GM12878 (cell line): ENCODE data around the gene EZH2. TPM values are rescaled to one million over a fixed set of nuclear protein-coding genes. Genes with fewer than 3 reads are reported as not detected.

Source experiments
- ATAC-seq: fragments of 200-7000 bp; cut with Tn5 transposase; 3 replicates; pipeline ENCODE4 v1.9.1; 2020; ENCODE audit warnings: mild to moderate bottlenecking, moderate library complexity
- BruUV-seq: library from RNA; stranded (reverse); fragments of 400-500 nt; replicated peaks from 2 replicates; lab custom pipeline; 2021; lab: Mats Ljungman, UMichigan
- CTCF ChIA-PET: fragments of 300-600 bp; sonication (Branson Sonifier 250); formaldehyde crosslinking; extraction: SDS; loops from one replicate; lab custom pipeline; 2021; ENCODE audit warnings: inconsistent platforms; lab: Yijun Ruan, JAX
- POLR2A ChIA-PET: fragments of 350-600 bp; formaldehyde crosslinking; extraction: SDS; loops from one replicate; lab custom pipeline; 2021; ENCODE audit warnings: inconsistent platforms; lab: Charles Lee
- RAD21 ChIA-PET: fragments of 300-600 bp; sonication (Branson Sonifier 250); formaldehyde crosslinking; loops from one replicate; lab custom pipeline; 2023; ENCODE audit warnings: antibody characterized with exemption; ENCODE audit not compliant: unreplicated experiment; lab: Charles Lee
- SMC1A ChIA-PET: fragments of 300-600 bp; sonication (Branson Sonifier 250); formaldehyde crosslinking; loops from one replicate; lab custom pipeline; 2023; ENCODE audit not compliant: unreplicated experiment, uncharacterized antibody; lab: Charles Lee
- DNase-seq: peaks from one replicate; pipeline ENCODE4 v3.0.0-alpha.2; 2011; ENCODE audit warnings: low read depth, low spot score
- FAIRE-seq: peaks from 3 replicates; lab custom pipeline; 2011; peaks lifted over from hg19 to GRCh38; lab: Jason Lieb, UNC
- H2AFZ ChIP-seq: 2 replicates; pipeline ENCODE4 v1.6.0; 2011; ENCODE audit warnings: low read depth, low read length, control low read depth; ENCODE audit not compliant: control insufficient read depth
- H3K27ac ChIP-seq: 2 replicates; pipeline ENCODE4 v1.5.1; 2011; ENCODE audit warnings: control low read depth; ENCODE audit not compliant: control insufficient read depth, insufficient read depth
- H3K27me3 ChIP-seq, 2 experiments: replicated peaks in 1 of 2; 2 replicates each; pipeline versions ENCODE4 v1.6.0 to v1.6.1; 2011; ENCODE audit warnings: low read length in 1 of 2; ENCODE audit not compliant: control insufficient read depth in 2 of 2, insufficient read depth in 2 of 2
- H3K36me3 ChIP-seq, 2 experiments: 2 replicates each; pipeline ENCODE4 v1.5.1; 2011; ENCODE audit warnings: low read length in 1 of 2; ENCODE audit not compliant: control insufficient read depth in 2 of 2, insufficient read depth in 2 of 2
- H3K4me1 ChIP-seq: 2 replicates; pipeline ENCODE4 v1.6.1; 2011; ENCODE audit warnings: mild to moderate bottlenecking, low read length, moderate library complexity, mixed read lengths; ENCODE audit not compliant: control insufficient read depth, insufficient read depth
- H3K4me2 ChIP-seq: 2 replicates; pipeline ENCODE4 v1.6.0; 2011; ENCODE audit warnings: control low read depth; ENCODE audit not compliant: control insufficient read depth, insufficient read depth
- H3K4me3 ChIP-seq: fragments of 200-600 bp; sonication (generic); 2 replicates; pipeline ENCODE4 v1.5.1; 2016
- H3K79me2 ChIP-seq: 2 replicates; pipeline ENCODE4 v1.6.0; 2011; ENCODE audit warnings: low read length; ENCODE audit not compliant: control insufficient read depth, insufficient read depth
- H3K9ac ChIP-seq: 2 replicates; pipeline ENCODE4 v1.8.0; 2011; ENCODE audit warnings: low read length, control low read depth, mixed read lengths; ENCODE audit not compliant: control insufficient read depth, insufficient read depth
- H3K9me3 ChIP-seq: replicated peaks from 3 replicates; pipeline ENCODE4 v1.5.1; 2011; ENCODE audit warnings: mild to moderate bottlenecking, low read length; ENCODE audit not compliant: control insufficient read depth, insufficient read depth
- H4K20me1 ChIP-seq: 2 replicates; pipeline ENCODE4 v1.6.0; 2011; ENCODE audit not compliant: control insufficient read depth, insufficient read depth
- BCL3 ChIP-seq: IDR thresholded peaks from 2 replicates; pipeline ENCODE4 v1.6.1; 2011; ENCODE audit warnings: borderline replicate concordance, low read depth, mild to moderate bottlenecking, moderate library complexity, low read length; ENCODE audit not compliant: insufficient read depth, poor library complexity, severe bottlenecking
- CREB1 ChIP-seq: IDR thresholded peaks from 2 replicates; pipeline ENCODE4 v1.6.1; 2012; ENCODE audit warnings: low read depth, mild to moderate bottlenecking, inconsistent platforms
- EP300 ChIP-seq, 2 experiments: fragments of 150-350 bp in 1 of 2; IDR thresholded peaks; 2 replicates each; pipeline ENCODE4 v1.6.1; 2011 to 2012; ENCODE audit warnings: low read depth in 2 of 2, low read length in 2 of 2, borderline replicate concordance in 1 of 2, improper control_type of control experiment in 1 of 2, inconsistent platforms in 1 of 2; ENCODE audit not compliant: control insufficient read depth in 1 of 2
- ETV6 ChIP-seq, 2 experiments: fragments of 450-650 bp in 1 of 2; IDR thresholded peaks in 1 of 2; conservative IDR thresholded peaks in 1 of 2; 2 replicates each; pipeline ENCODE4 v1.6.1; 2014; ENCODE audit warnings: antibody characterized with exemption in 1 of 2, borderline replicate concordance in 1 of 2, low read depth in 1 of 2, mild to moderate bottlenecking in 1 of 2, moderate library complexity in 1 of 2
- IRF3 ChIP-seq: fragments of 450-650 bp; IDR thresholded peaks from 2 replicates; pipeline ENCODE4 v1.6.1; 2014; ENCODE audit warnings: mild to moderate bottlenecking
- JUND ChIP-seq: IDR thresholded peaks from 2 replicates; pipeline ENCODE4 v1.6.1; 2012; ENCODE audit warnings: low read depth, mild to moderate bottlenecking, low read length, improper control_type of control experiment, moderate library complexity
- LARP7 ChIP-seq: fragments of 450-650 bp; IDR thresholded peaks from 2 replicates; pipeline ENCODE4 v1.6.1; 2017; ENCODE audit warnings: mild to moderate bottlenecking
- MTA2 ChIP-seq: fragments of 450-650 bp; IDR thresholded peaks from 2 replicates; pipeline ENCODE4 v1.6.1; 2016; ENCODE audit warnings: low read depth, mild to moderate bottlenecking, moderate library complexity
- SIN3A ChIP-seq: IDR thresholded peaks from 2 replicates; pipeline ENCODE4 v1.6.1; 2012; ENCODE audit warnings: low read depth, low read length, improper control_type of control experiment
- SMARCA5 ChIP-seq: fragments of 450-650 bp; IDR thresholded peaks from 2 replicates; pipeline ENCODE4 v1.6.1; 2017; ENCODE audit warnings: mild to moderate bottlenecking
- SPI1 ChIP-seq: IDR thresholded peaks from 2 replicates; pipeline ENCODE4 v1.6.1; 2011; ENCODE audit warnings: low read depth, mild to moderate bottlenecking, low read length, moderate library complexity, borderline replicate concordance; ENCODE audit not compliant: insufficient read depth
- SRF ChIP-seq, 2 experiments: IDR thresholded peaks; 2 replicates each; pipeline ENCODE4 v1.6.1; 2011; ENCODE audit warnings: low read depth in 2 of 2, low read length in 2 of 2, mild to moderate bottlenecking in 1 of 2, moderate library complexity in 1 of 2
- STAT3 ChIP-seq: IDR thresholded peaks from 2 replicates; pipeline ENCODE4 v1.6.1; 2011; ENCODE audit warnings: low read depth, low read length, improper control_type of control experiment
- TCF12 ChIP-seq: IDR thresholded peaks from 2 replicates; pipeline ENCODE4 v1.6.1; 2011; ENCODE audit warnings: low read depth, mild to moderate bottlenecking, low read length
- ZNF274 ChIP-seq: IDR thresholded peaks from one replicate; pipeline ENCODE4 v1.8.0; 2011; ENCODE audit not compliant: insufficient read length, insufficient read depth
- WGBS: methylation state at CpG from one replicate; pipeline ENCODE4 v1.1.6; 2016; ENCODE audit warnings: low lambda C conversion rate; ENCODE audit not compliant: insufficient replicate concordance, insufficient coverage; ENCODE audit errors: missing lambda C conversion rate; 5-methylcytosine and 5-hydroxymethylcytosine counted together
- in situ Hi-C: fragments of 300-500 bp; cut with MboI; formaldehyde crosslinking; loops from 9 replicates; pipeline ENCODE4 v1.14.3; 2018; ENCODE audit warnings: mixed read lengths
- intact Hi-C: fragments of 100-400 bp; cut with micrococcal nuclease; formaldehyde crosslinking; loops from one replicate; pipeline ENCODE4 v1.14.2; 2022; ENCODE audit not compliant: unreplicated experiment
- polyA plus RNA-seq, 11 experiments: library from polyadenylated mRNA; depleted of rRNA in 4 of 11; unstranded in 6 of 11; stranded (reverse) in 5 of 11; fragments of >200 nt; fragmentation: Nextera tagmentation in 4 of 11; fragmentation: Illumina TruSeq in 1 of 11; extraction: Ambion mirVana in 4 of 11; extraction: Trizol in 1 of 11; gene quantifications; 1 replicate in 1 of 11; 2 replicates in 10 of 11; pipeline versions ENCODE4 v1.2.1 to v1.2.3, GENCODE V29; 2011 to 2016; ENCODE audit warnings: inconsistent platforms in 2 of 11, missing spikeins in 2 of 11, low read depth in 1 of 11
- total RNA-seq, 4 experiments: library from RNA; depleted of rRNA in 3 of 4; stranded (reverse); fragments of >200 nt in 3 of 4; fragmentation: Illumina TruSeq in 1 of 4; extraction: Trizol in 1 of 4; gene quantifications; 2 replicates each; pipeline versions ENCODE4 v1.2.1 to v1.2.3, GENCODE V29; 2013 to 2021

The EZH2 gene
- total and polyA plus RNA-seq, 10 of the 15 experiments (the other 5 are each of a cell fraction or from before 2014, with no cell fraction given), result 19.4 to 69.6 (median 40.8) TPM

- CTCF ChIA-PET, result no interaction called here
- H3K9ac ChIP-seq, result no peak overlapping the region
- H3K27me3 ChIP-seq, result peaks cover 5 to 6% of the 10 kb centered on the region in 2 experiments
- in situ Hi-C loops, result no loop called here
- no peaks in the 10 kb centered on the region for H3K36me3 ChIP-seq
- no peaks in the 10 kb centered on the region for H3K79me2 ChIP-seq
- FAIRE-seq, result no peak
- DNase-seq, result no peak
- TF ChIP-seq BCL3 (no peak), SIN3A (no peak), ETV6 (conservative IDR thresholded peaks at IDR 0.05 in 1 of 2, IDR thresholded peaks at IDR 0.05 in 1 of 2; ENCODE audit: borderline replicate concordance in 1 of 2, low read depth in 1 of 2) (no peak), CREB1 (no peak), MTA2 (no peak), SMARCA5 (no peak), SRF (IDR thresholded peaks at IDR 0.05; ENCODE audit: low read depth in 2 of 2, low read length in 2 of 2) (no peak), STAT3 (no peak), JUND (no peak), IRF3 (no peak), ZNF274 (no peak), SPI1 (no peak), LARP7 (no peak), EP300 (IDR thresholded peaks at IDR 0.05; ENCODE audit: borderline replicate concordance in 1 of 2, control insufficient read depth in 1 of 2, low read depth in 2 of 2, low read length in 2 of 2) (no peak), TCF12 (no peak)
- TF ChIP-seq, all 136 proteins: peak for 0
- no peak for ATAC-seq
- Histone ChIP-seq H2AFZ (no peak overlapping the region), H3K27ac (no peak overlapping the region), H3K9me3 (no peaks in the 10 kb centered on the region), H3K4me3 (no peak overlapping the region), H3K4me2 (no peak overlapping the region), H3K4me1 (no peaks in the 10 kb centered on the region), H4K20me1 (no peaks in the 10 kb centered on the region; the same call in 1 of the 2 replicates)
- SMC1A ChIA-PET, result interaction anchor here (1.1 kb wide), 1 partner anchor 24 kb away, joined by 3 read pairs; no protein-coding TSS in a partner anchor
- RAD21 ChIA-PET, result no interaction called here
- BruUV-seq, result no TSS peak
- POLR2A ChIA-PET, result no interaction called here
- intact Hi-C loops, result no loop called here
- 61% methylated on average over 9 of the region's 9 CpGs for WGBS
These were observed 22.8 kb upstream of the EZH2 start for GRCh38 chr7:148906707-148907498.
